Right forelimb (tissue), 1 donor: ENCODE data around the gene PIK3R1.
"Not testable (repeated sequence)": the region's sequence is repeated elsewhere in the genome, so short reads cannot be mapped to it uniquely, and the experiment has no call there.

ENCODE experiments used
- DNase-seq: peaks from one replicate; pipeline ENCODE4 v3.0.0-alpha.2; 2018

PIK3R1 gene

GRCh38 chr5:68194386-68194785, 21.2 kb upstream of the PIK3R1 start:
- no peak for DNase-seq

DNA sequence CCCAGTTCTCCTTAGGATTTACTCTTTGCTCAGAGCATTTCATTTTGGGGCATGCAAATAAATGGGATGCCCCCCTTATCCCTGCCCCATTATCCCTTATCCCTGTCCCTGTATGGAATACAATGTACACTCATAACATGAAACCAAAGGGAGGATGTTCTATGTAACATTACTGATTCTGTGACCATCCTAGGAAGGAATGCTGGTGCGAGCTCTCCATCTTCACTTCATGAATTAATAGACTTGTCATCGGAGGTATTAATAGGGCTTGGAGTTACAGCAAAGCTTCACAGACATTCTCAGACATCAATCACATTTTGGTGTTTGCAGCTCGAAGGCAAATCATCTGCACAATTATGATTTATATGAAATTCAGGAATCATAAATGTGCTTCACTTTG, 20.4 kb upstream of the PIK3R1 start:
- DNase-seq = no peak

GRCh38 chr5:68196876-68197275, 18.7 kb upstream of the PIK3R1 start:
- no peak for DNase-seq

DNA sequence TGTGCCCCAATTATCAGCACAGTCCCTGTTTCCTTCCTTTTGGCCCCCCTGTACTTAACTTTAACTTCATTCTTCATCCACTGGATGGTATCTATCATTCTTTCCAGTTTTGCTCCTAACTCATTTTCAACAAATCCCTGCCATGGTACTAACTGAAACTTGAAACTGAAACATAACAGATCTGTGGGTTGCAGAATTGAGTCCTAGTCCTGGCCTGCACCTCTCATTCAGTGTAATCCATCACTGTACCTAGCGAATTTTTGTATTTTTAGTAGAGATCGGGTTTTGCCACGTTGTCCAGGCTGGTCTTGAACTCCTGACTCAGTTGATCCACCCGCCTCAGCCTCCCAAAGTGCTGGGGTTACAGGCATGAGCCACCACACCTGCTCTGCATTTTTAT, 15.3 kb upstream of the PIK3R1 start:
- no peak for DNase-seq

GRCh38 chr5:68210654-68211053, 4.9 kb upstream of the PIK3R1 start:
- DNase-seq = not testable (repeated sequence)

DNA sequence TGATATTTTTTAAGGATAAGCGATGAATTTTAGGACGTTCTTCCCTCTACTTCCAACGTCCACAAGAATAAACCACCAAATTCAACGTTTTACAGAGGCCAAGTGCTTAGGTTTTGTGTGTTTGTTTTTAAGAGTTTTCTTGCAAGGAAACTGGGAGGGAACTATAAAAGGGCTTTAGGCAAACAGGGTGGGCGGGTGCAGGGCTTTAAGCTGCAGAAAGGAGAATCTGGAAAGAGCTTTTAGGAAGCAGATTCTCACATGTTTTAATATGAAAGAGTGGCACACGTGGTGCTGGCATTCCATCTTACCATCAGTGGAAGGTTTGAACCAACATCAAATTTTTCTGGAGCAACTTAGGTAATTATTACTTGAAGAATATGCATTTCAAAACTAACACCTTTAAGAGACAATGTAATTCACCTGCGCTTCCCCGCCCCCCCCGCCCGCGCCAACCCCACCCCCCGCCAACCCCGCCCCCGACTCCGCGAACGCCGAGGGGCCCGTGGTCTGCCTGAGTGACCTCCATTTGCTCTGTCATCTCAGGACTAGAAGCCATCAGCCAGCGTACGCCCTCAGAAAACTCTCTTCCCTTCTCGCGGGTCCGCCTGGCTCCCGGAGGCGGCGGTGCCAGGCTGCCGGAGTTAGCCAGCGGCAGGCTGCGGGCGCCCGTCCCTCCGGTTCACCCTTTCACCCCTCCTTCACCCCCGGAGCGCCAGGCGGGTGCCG, 911 bp upstream of the PIK3R1 start:
- peak; percentile 50 for DNase-seq

- no peak for DNase-seq
Measured at GRCh38 chr5:68215898-68216244, 315 bp downstream of the PIK3R1 start.

DNA sequence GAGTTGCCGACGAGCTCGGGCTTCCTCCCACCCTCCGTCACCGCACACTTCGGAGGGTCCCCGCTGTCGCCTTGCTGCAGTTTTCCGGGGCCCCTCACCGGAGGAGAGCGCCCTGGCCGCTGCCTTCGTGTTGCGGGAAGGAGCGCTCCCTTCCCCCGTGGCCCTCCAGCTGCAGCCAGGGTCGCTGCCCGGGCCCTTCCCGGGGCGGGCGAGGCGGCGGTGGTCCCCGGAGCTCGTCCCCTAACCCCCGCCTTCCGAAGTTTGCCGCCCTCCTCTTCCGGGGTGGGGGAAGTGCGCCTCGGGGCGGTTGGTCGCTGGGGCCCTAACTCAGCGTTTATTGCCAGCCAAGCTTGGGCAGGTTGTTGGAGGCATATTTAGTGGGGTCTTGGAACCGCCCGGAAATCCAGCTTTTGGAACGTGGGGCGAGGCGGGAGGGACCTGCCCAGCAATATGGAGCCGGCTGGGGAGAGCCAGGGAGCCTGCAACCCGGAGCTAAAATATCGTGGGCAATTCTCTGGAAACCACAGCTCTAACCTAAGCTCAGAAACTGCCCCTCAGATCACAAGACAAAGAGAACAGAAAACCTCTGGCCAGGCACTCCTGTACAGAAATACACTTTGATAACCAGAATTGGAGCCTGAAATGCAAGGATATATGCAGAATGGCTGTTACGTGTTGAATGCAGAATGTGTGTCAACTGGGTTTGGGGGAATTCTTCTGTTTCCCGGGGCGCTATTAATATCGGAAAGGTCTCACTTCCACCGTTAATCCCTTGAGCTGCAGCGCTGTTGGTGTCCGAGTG, 890 bp downstream of the PIK3R1 start:
- DNase-seq = peak; percentile 72

- no peak for DNase-seq
Measured at GRCh38 chr5:68217047-68217355, 1.4 kb downstream of the PIK3R1 start.

GRCh38 chr5:68217528-68217927, 2.0 kb downstream of the PIK3R1 start:
- DNase-seq = no peak

DNA sequence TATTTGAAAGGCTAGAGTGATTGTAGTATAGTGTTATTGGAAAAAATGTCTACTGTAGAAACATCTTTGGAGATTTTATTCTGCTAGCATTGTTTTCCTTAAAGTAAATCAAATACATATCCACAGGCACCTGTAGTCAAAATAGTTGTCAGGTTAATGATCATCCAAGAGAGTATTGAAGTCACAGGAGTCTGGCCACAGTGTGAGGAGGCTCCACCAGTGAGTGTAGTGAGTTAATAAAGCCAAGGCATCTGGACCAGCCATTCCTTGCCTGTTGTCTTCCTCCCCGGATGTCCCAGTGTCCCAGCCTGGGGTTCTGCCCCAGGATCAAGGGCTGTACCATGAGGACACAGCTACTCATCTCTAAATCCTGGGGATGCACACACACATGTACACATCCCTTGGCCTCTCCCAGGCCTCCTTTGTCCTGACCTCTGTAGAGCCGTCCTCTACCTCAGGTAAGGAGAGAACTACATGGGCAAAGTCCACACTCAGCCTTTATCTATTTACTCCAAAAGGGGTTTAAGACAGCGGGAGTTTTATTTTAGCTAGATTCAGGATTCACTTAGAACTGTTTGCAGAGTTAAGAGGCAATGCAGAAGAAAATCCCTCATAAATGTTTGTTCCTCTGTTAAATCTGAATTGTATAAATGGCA, 3.7 kb downstream of the PIK3R1 start:
- no peak for DNase-seq

DNA sequence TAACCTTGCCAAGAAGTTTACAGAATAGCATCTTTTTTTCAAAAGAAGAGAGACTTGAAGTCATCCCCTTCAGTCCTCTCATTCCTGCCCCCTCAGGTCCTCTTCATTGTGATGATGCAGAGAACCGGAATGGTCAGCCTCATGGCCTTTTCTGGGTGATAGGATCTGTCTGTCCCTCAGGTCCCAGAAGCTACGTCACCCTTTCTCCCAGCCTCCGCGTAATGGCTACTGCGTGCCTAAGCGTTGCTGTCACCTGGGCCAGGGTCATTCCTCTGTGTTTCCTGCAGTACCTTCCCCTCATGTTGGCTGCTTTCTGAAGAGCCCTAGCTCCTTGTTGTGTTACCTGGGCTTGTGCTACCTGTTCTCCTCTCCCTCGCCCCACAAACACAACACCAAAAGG, 4.7 kb downstream of the PIK3R1 start:
- no peak for DNase-seq

DNA sequence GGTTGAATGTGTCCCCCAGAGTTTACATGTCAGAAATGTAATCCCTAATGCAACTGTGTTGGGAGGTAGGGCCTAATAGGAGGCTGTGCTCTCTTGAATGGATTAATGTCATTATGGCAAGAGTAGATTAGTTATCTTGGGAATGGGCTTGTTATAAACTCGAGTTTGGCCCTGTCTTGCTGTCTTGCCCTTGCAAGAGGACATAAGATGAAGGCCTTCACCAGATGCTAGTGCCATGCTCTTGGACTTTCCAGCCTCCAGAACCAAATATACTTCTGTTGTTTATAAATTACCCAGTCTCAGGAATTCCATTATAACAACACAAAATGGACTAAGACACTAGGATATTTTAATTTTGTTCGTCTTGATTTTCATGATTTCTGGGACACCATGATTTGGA, 5.4 kb downstream of the PIK3R1 start:
- DNase-seq = no peak

- DNase-seq = no peak
Measured at GRCh38 chr5:68221488-68221887, 5.9 kb downstream of the PIK3R1 start.

GRCh38 chr5:68222310-68222709, 6.8 kb downstream of the PIK3R1 start:
- DNase-seq = no peak

DNA sequence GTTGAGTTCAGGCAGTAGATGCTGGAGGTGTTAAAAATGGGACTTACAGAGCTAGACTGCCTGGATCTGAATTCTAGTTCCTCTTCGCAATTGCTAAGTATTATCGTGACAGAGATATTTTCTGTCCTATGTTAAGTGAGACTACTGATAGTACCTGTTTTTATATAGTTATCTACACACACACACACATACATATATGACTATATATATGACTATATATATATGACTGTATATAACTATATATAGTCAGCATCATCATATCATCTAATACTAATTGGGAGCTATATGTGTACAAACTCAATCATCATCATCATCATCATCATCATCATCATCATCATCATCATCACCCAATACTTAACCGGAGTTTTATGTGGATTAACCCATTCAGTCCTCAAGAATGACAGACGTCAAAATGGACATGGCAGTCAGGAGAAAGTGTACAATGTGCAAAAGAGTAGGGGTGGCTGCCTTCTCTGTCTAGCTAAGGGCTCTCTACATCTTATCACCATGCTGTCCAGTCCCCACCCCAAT, 7.3 kb downstream of the PIK3R1 start:
- no peak for DNase-seq

DNA sequence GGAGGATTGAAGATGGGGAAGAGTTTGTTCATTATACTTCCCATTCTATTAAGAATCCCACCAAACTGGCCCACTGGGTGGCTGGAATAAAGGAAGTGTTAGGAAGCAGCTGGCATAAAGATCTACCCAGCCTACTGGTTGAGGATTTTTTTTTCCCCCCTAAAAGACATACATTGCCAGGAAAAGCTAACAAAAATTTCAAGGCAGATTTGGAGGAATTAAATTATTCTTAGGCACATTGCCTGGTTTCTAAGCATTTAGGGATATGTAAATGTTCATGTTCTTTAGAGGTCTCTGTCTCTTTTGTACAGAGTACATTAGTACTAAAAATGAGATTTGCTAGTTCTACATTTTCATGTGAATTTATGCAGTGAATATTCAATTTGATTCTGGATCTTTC, 8.3 kb downstream of the PIK3R1 start:
- no peak for DNase-seq

GRCh38 chr5:68224509-68225187, 9.1 kb downstream of the PIK3R1 start:
- no peak for DNase-seq

DNA sequence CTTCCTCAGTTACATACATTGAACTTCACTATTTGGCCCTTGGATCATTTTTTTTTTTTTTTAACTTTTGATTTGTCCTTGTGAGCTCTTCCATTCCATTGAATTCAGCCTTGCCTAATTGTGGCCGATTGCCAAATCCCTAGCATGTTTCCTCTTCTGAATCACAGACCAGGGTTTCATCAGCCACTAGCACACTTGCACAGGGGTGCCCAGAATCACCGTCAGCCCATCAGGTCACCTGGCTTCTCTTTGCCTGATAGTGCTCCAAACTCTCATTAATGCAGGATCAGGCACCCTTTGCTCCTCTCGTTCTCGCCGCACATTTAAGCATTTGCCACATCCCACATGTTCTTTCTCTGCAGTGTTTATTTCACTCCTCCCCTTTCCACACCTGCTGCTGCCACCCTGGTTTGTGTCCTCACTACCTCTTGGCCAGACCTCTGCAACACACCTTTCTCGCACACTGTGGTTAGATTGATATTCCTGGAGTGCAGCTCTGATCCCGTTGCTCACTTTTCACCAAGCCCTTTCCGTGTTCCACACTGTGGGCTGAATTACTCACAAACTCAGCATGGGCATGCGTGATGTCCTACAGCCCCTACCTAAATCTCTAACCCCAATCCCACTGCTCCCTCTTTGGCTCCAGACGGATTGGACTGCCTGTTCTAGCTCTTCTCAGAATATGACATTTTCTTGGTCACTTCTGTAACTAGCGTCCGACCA, 9.8 kb downstream of the PIK3R1 start:
- no peak for DNase-seq

- DNase-seq = no peak
Measured at GRCh38 chr5:68225911-68226545, 10.5 kb downstream of the PIK3R1 start.

DNA sequence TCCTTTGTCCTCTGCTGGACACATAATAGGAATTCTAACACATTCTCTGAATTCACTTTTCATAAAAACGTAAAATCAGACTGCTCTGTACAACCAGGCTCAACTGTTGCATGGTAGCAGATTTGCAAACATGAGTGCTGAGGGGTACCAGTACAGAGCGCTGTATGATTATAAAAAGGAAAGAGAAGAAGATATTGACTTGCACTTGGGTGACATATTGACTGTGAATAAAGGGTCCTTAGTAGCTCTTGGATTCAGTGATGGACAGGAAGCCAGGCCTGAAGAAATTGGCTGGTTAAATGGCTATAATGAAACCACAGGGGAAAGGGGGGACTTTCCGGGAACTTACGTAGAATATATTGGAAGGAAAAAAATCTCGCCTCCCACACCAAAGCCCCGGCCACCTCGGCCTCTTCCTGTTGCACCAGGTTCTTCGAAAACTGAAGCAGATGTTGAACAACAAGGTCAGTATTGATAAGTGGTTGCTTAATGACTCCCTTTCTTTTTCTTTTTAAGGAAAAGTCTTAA, 11.1 kb downstream of the PIK3R1 start:
- no peak for DNase-seq
